ES-I3 (cell line): Measurements from ENCODE around the gene LIMS3.
"Not testable (repeated sequence)": the region's sequence is repeated elsewhere in the genome, so short reads cannot be mapped to it uniquely, and the experiment has no call there.

Source experiments
- H3K36me3 ChIP-seq: 2 replicates; pipeline ENCODE4 v1.6.1; 2013; ENCODE audit warnings: mild to moderate bottlenecking, low read length, control low read depth, moderate library complexity; ENCODE audit not compliant: insufficient read depth
- H3K4me1 ChIP-seq: 2 replicates; pipeline ENCODE4 v1.6.1; 2013; ENCODE audit warnings: mild to moderate bottlenecking, control low read depth, low read length; ENCODE audit not compliant: insufficient read depth
- H3K9ac ChIP-seq: 2 replicates; pipeline ENCODE4 v1.6.1; 2013; ENCODE audit warnings: low read depth, mild to moderate bottlenecking, low read length, moderate library complexity
- H3K9me3 ChIP-seq: 2 replicates; pipeline ENCODE4 v1.6.1; 2013; ENCODE audit warnings: mild to moderate bottlenecking, low read length, moderate library complexity; ENCODE audit not compliant: control insufficient read depth, insufficient read depth

Gene LIMS3

DNA sequence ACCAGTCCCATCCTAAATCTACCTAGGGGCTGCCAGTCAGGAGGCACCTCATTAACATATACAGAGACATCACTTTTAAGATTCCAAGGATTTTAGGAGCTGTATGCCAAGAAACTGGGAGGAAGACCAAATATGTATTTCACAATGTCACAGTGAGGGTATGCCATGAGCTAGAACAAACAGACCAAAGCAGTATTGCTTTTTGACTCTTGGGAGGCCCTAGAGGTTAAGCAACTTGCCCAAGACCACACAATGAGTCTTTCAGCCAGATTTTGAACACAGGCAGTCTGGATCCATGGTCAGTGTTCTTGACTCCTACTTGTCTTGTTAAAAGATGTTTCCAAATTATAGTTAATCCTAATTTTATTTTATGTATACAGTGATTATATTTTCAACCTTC lies 12.3 kb downstream of the LIMS3 start:
- not testable (repeated sequence) for H3K36me3 ChIP-seq, H3K9me3 ChIP-seq, H3K9ac ChIP-seq, H3K4me1 ChIP-seq

DNA sequence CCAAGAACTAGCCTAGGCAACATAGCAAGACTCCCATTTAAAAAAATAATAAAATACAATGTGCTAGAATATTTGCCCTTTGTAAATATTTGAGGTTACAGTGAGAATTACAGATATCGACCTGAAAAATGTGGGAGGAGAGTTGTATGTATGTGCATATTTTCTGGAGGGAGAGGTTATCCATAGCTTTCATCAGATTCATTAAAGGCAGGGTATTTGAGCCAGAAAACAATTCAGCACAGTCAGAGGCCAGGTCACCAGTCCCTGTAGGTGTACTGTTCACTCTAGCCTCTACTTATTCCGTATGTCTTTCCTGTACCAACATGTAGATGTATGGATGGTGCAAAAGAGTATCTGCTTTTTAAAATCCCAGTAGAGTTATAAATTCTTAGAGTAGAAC lies 15.4 kb downstream of the LIMS3 start:
- H3K9me3 ChIP-seq, H3K36me3 ChIP-seq, H3K9ac ChIP-seq, H3K4me1 ChIP-seq: not testable (repeated sequence)

DNA sequence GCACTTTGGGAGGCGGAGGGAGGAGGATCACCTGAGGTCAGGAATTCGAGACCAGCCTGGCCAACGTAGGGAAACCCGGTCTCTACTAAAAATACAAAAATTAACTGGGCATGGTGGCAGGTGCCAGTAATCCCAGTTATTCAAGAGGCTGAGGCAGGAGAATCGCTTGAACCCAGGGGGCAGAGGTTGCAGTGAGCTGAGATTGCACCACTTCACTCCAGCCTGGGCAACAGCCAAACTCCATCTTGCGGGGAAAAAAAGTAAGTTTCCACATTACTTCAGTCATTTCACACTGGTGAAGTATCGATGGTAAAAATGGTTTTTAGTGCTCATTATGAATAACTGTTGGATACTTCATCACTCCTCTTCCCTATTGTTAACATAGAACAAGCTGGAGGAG lies 16.1 kb downstream of the LIMS3 start:
- H3K9me3 ChIP-seq, H3K4me1 ChIP-seq, H3K36me3 ChIP-seq, H3K9ac ChIP-seq: not testable (repeated sequence)

DNA sequence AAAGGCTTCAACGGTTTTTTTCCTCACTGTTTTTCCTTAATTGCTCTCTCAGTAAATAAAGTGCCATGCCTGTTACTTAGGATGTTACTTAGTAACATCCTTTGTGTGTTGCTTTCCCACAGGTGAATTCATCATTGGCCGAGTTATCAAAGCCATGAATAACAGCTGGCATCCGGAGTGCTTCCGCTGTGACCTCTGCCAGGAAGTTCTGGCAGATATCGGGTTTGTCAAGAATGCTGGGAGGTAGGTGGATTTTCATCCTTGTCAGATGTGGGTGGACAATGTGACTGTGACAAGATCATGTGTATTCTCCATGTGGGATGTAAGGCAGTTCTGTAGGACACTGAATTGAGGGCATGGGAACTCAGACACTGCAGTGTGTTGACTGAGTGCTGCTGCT lies 17.3 kb downstream of the LIMS3 start:
- not testable (repeated sequence) for H3K9me3 ChIP-seq, H3K36me3 ChIP-seq, H3K4me1 ChIP-seq, H3K9ac ChIP-seq

DNA sequence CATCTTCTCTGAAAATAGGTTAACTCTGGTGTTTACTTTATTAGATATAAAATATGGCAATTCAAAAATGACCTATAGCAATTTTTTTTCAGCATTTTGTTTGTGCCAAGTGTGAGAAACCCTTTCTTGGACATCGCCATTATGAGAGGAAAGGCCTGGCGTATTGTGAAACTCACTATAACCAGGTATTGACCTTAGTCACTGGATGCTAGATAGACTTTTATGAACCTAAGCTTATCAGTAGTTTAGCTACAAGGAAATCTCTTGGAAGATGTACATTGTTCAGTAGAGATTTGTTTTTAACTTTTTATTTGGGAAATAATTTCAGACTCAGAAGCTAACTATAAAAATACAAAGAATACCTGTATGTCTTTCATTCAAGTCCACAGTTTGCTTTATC lies 21.7 kb downstream of the LIMS3 start:
- H3K9me3 ChIP-seq: not testable (repeated sequence)

DNA sequence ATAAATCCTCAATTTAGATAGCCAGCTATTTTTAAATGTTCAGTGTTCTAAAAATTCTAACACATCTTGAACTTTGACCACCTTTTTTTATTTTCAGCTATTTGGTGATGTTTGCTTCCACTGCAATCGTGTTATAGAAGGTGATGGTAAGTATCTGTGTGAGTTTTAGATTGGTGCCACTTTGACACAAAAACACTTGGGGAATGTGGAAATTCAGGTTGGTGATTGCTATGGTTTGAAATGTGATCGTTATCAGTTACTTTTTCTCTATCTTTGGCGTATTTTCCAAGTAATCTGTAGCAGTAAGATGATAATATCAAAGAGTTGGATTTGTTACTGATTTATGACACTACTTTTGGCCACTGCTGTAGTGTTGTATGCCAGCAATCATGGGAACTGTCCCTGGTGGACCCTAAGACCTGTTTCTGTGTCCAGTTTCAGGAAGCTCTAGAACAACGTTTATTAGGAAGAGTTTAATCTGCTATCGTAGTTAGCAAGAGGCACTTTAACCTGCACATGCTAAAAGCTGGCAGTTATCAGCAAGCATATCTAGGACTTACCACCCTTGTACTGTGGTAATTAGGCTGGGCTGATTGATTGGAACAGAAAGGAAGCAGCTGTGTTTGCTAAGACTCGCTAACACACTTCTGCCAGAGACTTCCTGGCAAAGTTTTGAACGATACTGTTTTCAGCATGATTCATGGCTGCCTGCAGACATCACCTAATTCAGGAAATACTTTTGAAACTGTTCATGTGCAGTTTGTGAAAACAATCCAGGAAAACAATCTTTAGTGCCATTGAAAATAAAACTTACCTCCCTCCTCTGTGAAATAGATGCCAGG lies 23.3 kb downstream of the LIMS3 start:
- not testable (repeated sequence) for H3K9me3 ChIP-seq, H3K36me3 ChIP-seq, H3K9ac ChIP-seq, H3K4me1 ChIP-seq

More for the DNA sequence above, 21.7 kb downstream of the LIMS3 start:
- not testable (repeated sequence) for H3K4me1 ChIP-seq, H3K9ac ChIP-seq, H3K36me3 ChIP-seq

DNA sequence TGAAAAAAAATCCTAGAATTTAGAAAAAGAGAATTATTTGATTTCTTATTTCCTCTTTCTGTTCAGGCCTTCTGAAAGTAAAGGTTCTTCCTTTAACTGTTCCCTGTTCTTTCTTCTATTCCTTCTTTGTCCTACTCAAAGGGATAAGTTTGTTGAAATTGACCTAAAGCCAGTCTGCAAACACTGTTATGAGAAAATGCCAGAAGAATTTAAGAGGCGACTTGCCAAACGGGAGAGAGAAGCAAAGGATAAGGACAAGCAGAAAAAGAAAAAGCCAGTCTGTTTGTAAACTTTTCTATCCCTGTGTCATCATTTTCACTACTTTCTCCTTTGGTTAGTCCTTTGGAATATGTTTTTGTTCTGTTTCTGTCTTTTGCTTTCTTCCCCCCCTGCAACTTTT lies 26.0 kb downstream of the LIMS3 start:
- not testable (repeated sequence) for H3K9ac ChIP-seq, H3K4me1 ChIP-seq, H3K9me3 ChIP-seq, H3K36me3 ChIP-seq

DNA sequence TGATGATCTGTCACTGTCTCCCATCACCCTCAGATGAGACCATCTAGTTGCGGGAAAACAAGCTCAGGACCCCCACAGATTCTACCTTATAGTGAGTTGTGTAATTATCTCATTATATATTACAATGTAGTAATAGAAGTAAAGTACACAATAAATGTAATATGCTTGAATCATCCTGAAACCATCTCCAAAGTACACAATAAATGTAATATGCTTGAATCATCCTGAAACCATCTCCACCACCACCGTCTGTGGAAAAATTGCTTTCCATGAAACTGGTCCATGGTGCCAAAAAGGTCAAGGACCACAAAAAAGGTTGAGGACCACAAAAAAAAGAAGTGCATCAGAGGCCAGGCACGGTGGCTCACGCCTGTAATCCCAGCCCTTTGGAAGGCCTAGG lies 29.3 kb downstream of the LIMS3 start:
- not testable (repeated sequence) for H3K36me3 ChIP-seq, H3K9me3 ChIP-seq, H3K9ac ChIP-seq, H3K4me1 ChIP-seq

DNA sequence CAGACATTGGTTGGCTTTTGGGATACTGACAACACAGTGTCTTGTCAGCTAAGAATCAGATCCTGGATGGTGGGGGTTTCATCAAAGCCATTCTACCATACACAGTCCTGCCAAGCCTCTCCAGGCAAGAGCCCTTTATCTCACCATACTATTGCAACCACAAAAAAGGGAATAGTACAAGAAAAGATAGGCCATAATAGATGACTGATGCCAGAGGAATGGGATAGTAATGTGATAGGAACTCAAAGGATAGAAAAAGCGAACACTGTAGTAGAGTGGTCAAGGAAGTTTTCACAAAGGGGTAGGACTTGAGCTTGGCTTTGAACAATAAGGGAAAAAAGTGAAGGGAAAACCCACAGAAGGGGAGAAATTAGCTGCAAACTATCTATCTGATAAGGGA lies 30.7 kb downstream of the LIMS3 start:
- H3K4me1 ChIP-seq, H3K36me3 ChIP-seq, H3K9ac ChIP-seq, H3K9me3 ChIP-seq: not testable (repeated sequence)

DNA sequence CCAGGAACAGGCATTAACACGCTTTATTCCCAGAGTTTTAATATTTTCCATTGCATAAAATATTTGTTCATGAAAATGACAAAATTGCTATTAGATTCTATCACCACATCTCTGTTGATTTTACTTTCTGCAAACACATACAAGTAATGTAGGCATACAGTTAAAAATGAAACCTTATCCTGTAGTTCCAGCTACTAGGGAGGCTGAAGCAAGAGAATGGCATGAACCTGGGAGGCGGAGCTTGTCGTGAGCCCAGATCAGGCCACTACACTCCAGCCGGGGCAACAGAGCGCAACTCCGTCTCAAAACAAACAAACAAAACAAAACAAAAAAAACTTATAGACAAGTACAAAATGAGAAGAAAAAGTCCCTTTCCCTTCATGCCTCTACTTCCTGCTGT lies 38.0 kb downstream of the LIMS3 start:
- not testable (repeated sequence) for H3K9ac ChIP-seq, H3K9me3 ChIP-seq, H3K36me3 ChIP-seq, H3K4me1 ChIP-seq

DNA sequence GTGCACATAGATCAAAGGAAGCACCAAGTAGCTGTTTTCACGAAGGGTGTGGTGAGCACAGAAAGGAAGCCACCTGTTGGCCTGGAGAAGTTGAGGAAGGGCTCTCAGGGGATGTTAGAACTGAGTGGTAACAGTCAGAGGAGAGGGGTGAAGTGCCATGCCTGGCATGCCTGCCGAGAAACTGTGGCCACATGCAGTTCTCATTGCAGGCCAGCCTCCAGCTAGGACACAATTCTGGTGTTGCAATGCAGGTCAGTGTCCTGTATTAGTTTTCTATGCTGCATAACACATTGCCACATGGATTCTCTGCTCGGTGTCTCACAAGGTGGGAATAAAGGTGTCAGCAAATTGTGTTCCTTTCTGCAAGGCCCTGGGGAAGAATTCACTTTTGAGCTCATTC lies 46.9 kb downstream of the LIMS3 start:
- H3K9me3 ChIP-seq, H3K36me3 ChIP-seq, H3K9ac ChIP-seq, H3K4me1 ChIP-seq: not testable (repeated sequence)

DNA sequence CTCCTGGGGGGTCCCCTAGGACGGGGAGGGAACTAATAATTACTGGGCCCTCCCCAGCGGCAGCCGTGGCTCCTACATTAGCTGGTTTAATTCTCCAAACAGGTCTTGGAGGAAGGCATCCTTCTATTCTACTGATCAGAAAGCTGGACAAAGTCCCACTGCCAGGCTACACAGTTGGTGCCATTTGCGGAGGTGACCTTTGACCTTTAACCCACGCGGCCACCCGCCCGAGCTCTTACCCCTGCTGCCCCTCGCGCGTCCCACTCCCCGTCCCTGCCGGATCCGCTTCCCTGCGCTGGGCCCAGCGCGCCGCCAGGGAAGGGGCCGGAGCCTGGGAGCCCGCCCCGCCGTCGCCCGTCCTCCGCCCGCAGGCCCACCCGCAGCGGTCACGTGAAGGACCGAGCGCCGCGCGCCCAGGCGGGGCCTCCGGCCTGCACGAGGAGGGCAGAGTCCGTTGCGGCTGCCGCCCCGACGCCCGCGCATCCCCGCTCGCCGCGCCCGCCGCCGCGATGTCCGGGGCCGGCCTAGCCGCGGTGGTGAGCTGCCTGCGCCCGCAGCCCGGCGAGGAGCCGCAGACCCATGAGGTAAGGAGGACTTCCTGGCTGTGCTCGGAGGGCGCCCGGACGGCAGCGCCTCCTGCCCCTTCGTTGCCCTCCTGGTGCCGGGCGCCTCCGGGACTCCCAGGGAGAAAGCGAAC lies 48.9 kb downstream of the LIMS3 start:
- not testable (repeated sequence) for H3K9ac ChIP-seq, H3K4me1 ChIP-seq, H3K36me3 ChIP-seq, H3K9me3 ChIP-seq

DNA sequence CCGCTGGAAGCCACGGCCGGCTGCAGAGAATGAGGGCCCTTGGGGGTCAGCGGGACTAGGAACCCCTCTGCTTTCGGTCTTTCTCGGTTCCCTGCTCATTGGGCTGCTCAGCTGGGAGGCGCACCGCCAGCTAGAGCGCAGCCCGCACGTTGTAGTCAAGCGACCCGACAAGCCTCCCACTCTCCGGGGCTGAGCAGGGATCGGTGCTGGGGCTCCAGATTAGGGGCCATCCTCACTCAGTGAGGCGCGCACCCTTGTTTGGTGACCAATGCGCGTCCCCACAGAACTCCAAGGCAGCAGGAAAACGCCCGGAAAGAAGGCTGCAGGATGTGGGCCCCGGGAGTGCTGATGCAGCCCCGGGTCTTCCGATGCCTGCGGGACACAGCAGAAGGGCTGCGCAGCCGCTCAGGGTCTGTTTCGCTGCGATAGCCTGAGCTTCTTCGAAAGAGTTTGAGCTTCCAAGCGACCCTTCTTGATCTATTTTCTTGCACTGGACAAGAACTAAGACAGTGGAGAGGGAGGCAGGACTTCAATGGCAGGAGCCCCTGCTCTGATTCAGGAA lies 49.6 kb downstream of the LIMS3 start:
- H3K4me1 ChIP-seq, H3K36me3 ChIP-seq, H3K9me3 ChIP-seq, H3K9ac ChIP-seq: not testable (repeated sequence)

DNA sequence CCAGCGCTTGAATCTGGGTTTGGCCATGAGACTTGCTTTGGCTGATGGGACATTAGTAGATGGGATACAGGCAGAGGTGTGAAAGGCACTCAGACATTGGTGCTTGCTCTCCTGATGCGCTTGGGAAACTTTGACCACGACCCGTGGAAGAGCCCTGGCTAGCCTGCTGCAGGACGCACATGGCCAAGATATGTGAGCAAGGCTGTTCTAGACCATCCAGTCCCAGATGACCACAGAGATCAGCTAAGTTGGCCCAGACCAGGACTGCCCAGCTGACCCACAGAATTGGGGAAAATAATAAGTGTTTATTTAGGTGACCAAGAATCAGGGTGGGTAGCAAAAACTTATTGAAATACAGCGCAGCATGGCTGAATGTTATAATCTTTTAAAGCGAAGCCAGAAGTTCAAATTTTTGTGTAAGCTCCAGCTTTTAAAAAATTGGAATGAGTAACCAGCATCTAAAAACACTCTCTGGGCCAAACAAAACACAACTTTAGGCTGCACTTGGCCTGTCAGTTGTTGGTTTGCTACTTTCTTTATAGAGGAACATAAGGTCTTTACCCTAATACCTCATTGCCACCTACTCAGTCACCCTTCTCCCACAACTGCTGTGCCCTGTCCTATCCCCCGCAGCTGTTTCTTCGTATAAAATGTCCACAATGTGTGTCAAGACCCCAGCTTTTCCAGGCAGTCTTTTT lies 51.8 kb downstream of the LIMS3 start:
- not testable (repeated sequence) for H3K4me1 ChIP-seq, H3K36me3 ChIP-seq, H3K9ac ChIP-seq, H3K9me3 ChIP-seq

DNA sequence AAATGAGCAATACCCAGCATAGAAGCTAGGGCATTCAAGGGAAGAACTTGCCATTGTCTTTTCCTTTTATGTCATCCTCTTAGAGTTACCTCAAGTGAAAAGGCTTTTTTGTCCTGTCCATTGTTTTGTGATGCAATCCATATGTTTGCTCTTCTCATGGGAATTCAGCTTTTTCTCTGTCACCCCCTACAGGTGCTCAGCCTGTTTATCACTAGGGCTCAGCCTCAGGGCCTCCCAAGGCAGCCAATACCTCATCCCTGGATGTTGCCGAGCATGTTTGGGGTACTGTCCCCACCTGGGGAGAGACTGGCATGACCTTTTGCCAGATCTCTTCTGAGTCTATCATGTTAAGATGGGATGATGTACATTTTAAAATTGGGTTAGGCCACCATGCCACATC lies 65.5 kb downstream of the LIMS3 start:
- not testable (repeated sequence) for H3K4me1 ChIP-seq, H3K36me3 ChIP-seq, H3K9me3 ChIP-seq, H3K9ac ChIP-seq
